HUES48 (cell line): Measurements from ENCODE around the gene GTF2F2.

Experiments used
- H3K27ac ChIP-seq: one replicate; pipeline ENCODE4 v1.7.0; 2013; ENCODE audit warnings: low read depth, low read length, inconsistent platforms
- H3K27me3 ChIP-seq: 2 replicates; pipeline ENCODE4 v1.6.1; 2013; ENCODE audit warnings: mild to moderate bottlenecking, low read length; ENCODE audit not compliant: control insufficient read depth, insufficient read depth
- H3K36me3 ChIP-seq: 2 replicates; pipeline ENCODE4 v1.6.1; 2013; ENCODE audit warnings: low read length; ENCODE audit not compliant: control insufficient read depth, insufficient read depth
- H3K4me1 ChIP-seq: 2 replicates; pipeline ENCODE4 v1.6.1; 2013; ENCODE audit warnings: mild to moderate bottlenecking, low read length; ENCODE audit not compliant: control insufficient read depth, insufficient read depth
- H3K4me3 ChIP-seq: 2 replicates; pipeline ENCODE4 v1.5.1; 2013; ENCODE audit warnings: mild to moderate bottlenecking, low read depth, low read length
- H3K9ac ChIP-seq: 2 replicates; pipeline ENCODE4 v1.6.1; 2013; ENCODE audit warnings: mild to moderate bottlenecking, low read depth, low read length, moderate library complexity
- H3K9me3 ChIP-seq: 2 replicates; pipeline ENCODE4 v1.6.1; 2013; ENCODE audit warnings: low read length; ENCODE audit not compliant: control insufficient read depth, insufficient read depth

The GTF2F2 gene

GRCh38 chr13:45122941-45123340 lies 2.6 kb downstream of the GTF2F2 start:
- peaks cover 10% of the 10 kb centered on the region; the same call in 1 of the 2 replicates for H3K4me1 ChIP-seq
- H3K4me3 ChIP-seq, result no peak overlapping the region
- no peaks in the 10 kb centered on the region for H3K9me3 ChIP-seq
- no peak overlapping the region for H3K27ac ChIP-seq
- H3K27me3 ChIP-seq, result no peaks in the 10 kb centered on the region
- H3K9ac ChIP-seq, result no peak overlapping the region
- no peaks in the 10 kb centered on the region; the same call in 1 of the 2 replicates for H3K36me3 ChIP-seq

DNA sequence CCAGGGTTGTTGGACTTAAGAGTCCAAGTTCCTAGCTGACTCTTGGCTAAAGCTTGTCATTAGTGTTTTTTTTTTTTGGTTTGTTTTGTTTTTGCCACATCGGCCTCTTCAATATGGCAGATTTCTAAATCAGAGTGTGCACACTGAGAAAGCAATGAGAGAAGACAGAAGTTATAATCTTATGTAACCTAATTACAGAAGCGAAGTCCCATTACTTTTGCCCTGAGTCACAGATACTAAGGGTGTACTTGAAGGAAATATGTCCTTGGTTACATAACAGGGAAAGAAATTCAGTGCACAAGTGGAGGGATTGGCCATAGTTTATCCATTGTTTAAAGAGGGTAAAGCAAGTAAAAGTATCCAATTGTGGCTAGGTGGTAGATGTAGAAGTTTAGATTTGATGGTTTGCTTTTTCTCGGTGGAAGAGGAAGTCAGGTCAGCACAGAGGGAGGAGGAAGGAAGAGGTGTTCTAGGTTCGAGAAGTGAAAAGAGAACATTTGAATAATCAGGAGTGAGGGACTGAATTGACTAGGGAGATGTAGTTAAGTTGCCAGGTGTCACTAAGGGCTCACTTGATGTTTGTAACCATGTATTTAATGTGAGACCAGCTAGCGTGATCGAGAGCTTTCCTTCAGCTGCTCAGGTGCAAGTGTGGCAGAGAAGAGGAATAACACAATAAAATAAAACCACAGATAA lies 12.2 kb downstream of the GTF2F2 start:
- Histone ChIP-seq H3K4me1 (peaks cover 20% of the 10 kb centered on the region), H3K9me3 (no peaks in the 10 kb centered on the region), H3K9ac (no peak overlapping the region), H3K27ac (no peak overlapping the region), H3K36me3 (no peaks in the 10 kb centered on the region), H3K4me3 (no peak overlapping the region), H3K27me3 (no peaks in the 10 kb centered on the region)

GRCh38 chr13:45133396-45134118 lies 13.2 kb downstream of the GTF2F2 start:
- peaks cover 9% of the 10 kb centered on the region for H3K36me3 ChIP-seq

DNA sequence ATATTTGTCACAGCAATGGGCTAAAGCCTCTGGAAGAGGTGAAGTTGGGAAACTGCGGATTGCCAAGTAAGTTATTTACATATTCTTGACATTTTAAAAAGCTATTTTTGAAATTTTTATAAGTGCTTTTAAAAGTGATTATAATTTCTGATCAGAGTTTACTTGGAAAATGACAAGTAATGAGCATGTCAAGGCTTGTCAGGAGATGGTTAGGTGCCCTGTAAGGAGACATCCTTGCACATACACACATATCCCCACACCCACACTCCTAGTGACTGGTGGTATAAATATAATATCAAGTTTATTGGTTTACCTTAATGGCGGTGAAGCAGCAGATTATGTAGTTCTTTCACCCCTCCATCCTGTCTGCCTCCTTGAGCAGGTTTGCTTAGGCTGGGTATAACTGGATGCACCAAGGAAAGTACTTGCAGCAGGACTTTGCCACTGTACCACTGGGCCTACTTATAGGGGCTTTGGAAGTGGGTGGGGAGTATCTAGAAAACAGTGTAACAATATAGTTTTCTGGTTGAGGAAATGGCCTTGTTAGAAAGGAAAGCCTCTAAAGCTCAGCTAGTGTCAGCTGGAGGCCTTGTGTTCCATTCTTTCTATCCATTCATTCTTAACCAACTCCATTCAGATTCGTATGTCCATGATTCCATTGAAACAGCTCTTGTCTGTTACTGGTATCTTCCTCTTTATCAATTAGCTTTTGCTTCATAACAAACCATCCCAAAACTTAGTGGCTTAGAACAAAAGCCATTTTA lies 16.6 kb downstream of the GTF2F2 start:
- Histone ChIP-seq H3K4me1 (peaks cover 22% of the 10 kb centered on the region), H3K4me3 (0 out of 2 replicates have a peak overlapping the region, but pooled peaks have one; percentile 2), H3K36me3 (peaks cover 28% of the 10 kb centered on the region), H3K27ac (peak overlapping the region; percentile 77), H3K27me3 (no peaks in the 10 kb centered on the region), H3K9me3 (no peaks in the 10 kb centered on the region), H3K9ac (no peak overlapping the region)

More at GRCh38 chr13:45133396-45134118, 13.2 kb downstream of the GTF2F2 start:
- Histone ChIP-seq H3K9me3 (no peaks in the 10 kb centered on the region), H3K27ac (no peak overlapping the region), H3K9ac (no peak overlapping the region), H3K4me1 (peaks cover 22% of the 10 kb centered on the region), H3K27me3 (no peaks in the 10 kb centered on the region), H3K4me3 (no peak overlapping the region)

DNA sequence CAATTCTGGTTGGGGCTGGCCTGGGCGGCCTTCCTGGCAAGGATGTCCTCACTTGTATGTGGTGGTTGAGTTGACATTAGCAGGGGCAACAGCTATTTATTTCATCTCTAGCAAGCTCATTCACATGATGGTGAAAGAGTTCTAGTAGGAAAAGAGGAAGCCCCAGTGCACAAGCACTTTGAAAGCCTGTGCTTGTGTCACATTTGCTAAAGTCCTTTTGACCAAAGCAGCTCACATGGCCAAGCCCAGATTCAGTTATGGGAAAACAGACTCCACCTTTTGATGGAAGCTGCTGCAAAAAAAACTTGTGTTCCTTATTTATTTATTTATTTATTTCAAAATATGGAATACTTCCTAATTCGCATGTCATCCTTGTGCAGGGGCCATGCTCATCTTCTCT lies 17.2 kb downstream of the GTF2F2 start:
- Histone ChIP-seq H3K36me3 (peaks cover 28% of the 10 kb centered on the region), H3K27ac (peak overlapping the region; percentile 56)

GRCh38 chr13:45138282-45138681 lies 18.0 kb downstream of the GTF2F2 start:
- Histone ChIP-seq H3K4me1 (peaks cover 22% of the 10 kb centered on the region), H3K9me3 (no peaks in the 10 kb centered on the region), H3K27ac (no peak overlapping the region), H3K4me3 (no peak overlapping the region), H3K36me3 (peaks cover 28% of the 10 kb centered on the region), H3K9ac (no peak overlapping the region), H3K27me3 (no peaks in the 10 kb centered on the region)

More for the DNA sequence above, 17.2 kb downstream of the GTF2F2 start:
- Histone ChIP-seq H3K9me3 (no peaks in the 10 kb centered on the region), H3K9ac (no peak overlapping the region), H3K27me3 (no peaks in the 10 kb centered on the region), H3K4me1 (peaks cover 22% of the 10 kb centered on the region), H3K4me3 (no peak overlapping the region)

GRCh38 chr13:45141369-45141768 lies 21.1 kb downstream of the GTF2F2 start:
- no peak overlapping the region for H3K27ac ChIP-seq
- peaks cover 28% of the 10 kb centered on the region for H3K36me3 ChIP-seq
- no peak overlapping the region for H3K9ac ChIP-seq
- peaks cover 14% of the 10 kb centered on the region for H3K4me1 ChIP-seq
- H3K27me3 ChIP-seq, result no peaks in the 10 kb centered on the region
- no peaks in the 10 kb centered on the region for H3K9me3 ChIP-seq
- no peak overlapping the region for H3K4me3 ChIP-seq

GRCh38 chr13:45142440-45143345 lies 22.4 kb downstream of the GTF2F2 start:
- Histone ChIP-seq H3K27me3 (no peaks in the 10 kb centered on the region), H3K9me3 (no peaks in the 10 kb centered on the region), H3K36me3 (peaks cover 28% of the 10 kb centered on the region), H3K4me3 (no peak overlapping the region), H3K27ac (peak overlapping the region; percentile 5), H3K4me1 (peaks cover 5% of the 10 kb centered on the region; the same call in 1 of the 2 replicates), H3K9ac (no peak overlapping the region)

GRCh38 chr13:45143346-45143751 lies 23.0 kb downstream of the GTF2F2 start:
- Histone ChIP-seq H3K4me3 (no peak overlapping the region), H3K27me3 (no peaks in the 10 kb centered on the region), H3K27ac (no peak overlapping the region), H3K36me3 (peaks cover 22% of the 10 kb centered on the region), H3K9me3 (no peaks in the 10 kb centered on the region), H3K9ac (no peak overlapping the region), H3K4me1 (peaks cover 4% of the 10 kb centered on the region; the same call in 1 of the 2 replicates)

DNA sequence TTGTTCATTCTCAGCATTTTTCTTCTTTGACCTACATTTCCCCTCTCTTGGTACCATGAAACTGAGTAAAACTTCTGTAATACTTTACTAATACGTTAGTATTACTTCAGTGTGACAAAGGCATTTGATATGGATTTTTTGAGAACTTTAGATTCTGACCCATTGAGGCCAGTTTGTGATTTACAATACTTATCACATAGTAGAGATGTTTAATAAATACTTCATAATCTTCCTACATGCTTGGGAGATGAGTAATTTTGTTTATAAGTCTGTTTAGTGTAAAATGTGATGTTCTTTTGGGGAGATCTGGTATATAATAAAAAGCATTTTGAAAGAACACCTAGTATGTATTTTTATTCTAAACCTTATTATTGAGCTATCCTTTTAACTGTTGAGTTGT lies 29.7 kb downstream of the GTF2F2 start:
- Histone ChIP-seq H3K27me3 (no peaks in the 10 kb centered on the region), H3K4me3 (no peak overlapping the region), H3K9ac (no peak overlapping the region), H3K4me1 (peaks cover 4% of the 10 kb centered on the region; the same call in 1 of the 2 replicates), H3K27ac (no peak overlapping the region), H3K36me3 (peaks cover 20% of the 10 kb centered on the region), H3K9me3 (no peaks in the 10 kb centered on the region)
